ENCODE data around the gene SH3BGR.

Gene SH3BGR

GRCh38 chr21:39489380-39489924 lies 37.7 kb downstream of the SH3BGR start:
- Histone ChIP-seq H3K4me3 (IDR thresholded peaks at IDR 0.05; ENCODE audit: insufficient read depth, low read depth, low read length) (no peak overlapping the region), H3K9ac (no peak overlapping the region), H3K27ac (no peak overlapping the region), H3K79me2 (ENCODE audit: insufficient read depth, low read depth) (no peaks in the 10 kb centered on the region), H4K20me1 (ENCODE audit: insufficient read depth) (no peaks in the 10 kb centered on the region), H3K36me3 (ENCODE audit: insufficient read depth) (no peaks in the 10 kb centered on the region), H3K4me1 (ENCODE audit: low read depth, poor library complexity, severe bottlenecking) (no peaks in the 10 kb centered on the region), H2AFZ (ENCODE audit: low read depth) (no peak overlapping the region), H3K4me2 (no peak overlapping the region), H3K27me3 (ENCODE audit: insufficient read depth, low read depth) (no peaks in the 10 kb centered on the region)
- no peak for TF ChIP-seq CTCF (conservative IDR thresholded peaks at IDR 0.05; ENCODE audit: low read depth, low read length)

- Histone ChIP-seq H3K27ac (no peak overlapping the region), H3K9ac (no peak overlapping the region), H3K4me1 (ENCODE audit: low read depth, poor library complexity, severe bottlenecking) (no peaks in the 10 kb centered on the region), H3K4me3 (IDR thresholded peaks at IDR 0.05; ENCODE audit: insufficient read depth, low read depth, low read length) (no peak overlapping the region), H3K27me3 (ENCODE audit: insufficient read depth, low read depth) (no peaks in the 10 kb centered on the region), H3K79me2 (ENCODE audit: insufficient read depth, low read depth) (no peaks in the 10 kb centered on the region), H2AFZ (ENCODE audit: low read depth) (no peak overlapping the region), H4K20me1 (ENCODE audit: insufficient read depth) (no peaks in the 10 kb centered on the region), H3K36me3 (ENCODE audit: insufficient read depth) (peaks cover 7% of the 10 kb centered on the region; the same call in 1 of the 2 replicates), H3K4me2 (no peak overlapping the region)
- TF ChIP-seq CTCF (conservative IDR thresholded peaks at IDR 0.05; ENCODE audit: low read depth, low read length): no peak
These were observed 47.4 kb downstream of the SH3BGR start for GRCh38 chr21:39499156-39499555.

- Histone ChIP-seq H3K36me3 (ENCODE audit: insufficient read depth) (no peaks in the 10 kb centered on the region), H3K4me1 (ENCODE audit: low read depth, poor library complexity, severe bottlenecking) (no peaks in the 10 kb centered on the region), H3K79me2 (ENCODE audit: insufficient read depth, low read depth) (no peaks in the 10 kb centered on the region), H3K4me3 (IDR thresholded peaks at IDR 0.05; ENCODE audit: insufficient read depth, low read depth, low read length) (no peak overlapping the region), H4K20me1 (ENCODE audit: insufficient read depth) (no peaks in the 10 kb centered on the region), H3K9ac (no peak overlapping the region), H3K27me3 (ENCODE audit: insufficient read depth, low read depth) (no peaks in the 10 kb centered on the region), H2AFZ (ENCODE audit: low read depth) (no peak overlapping the region), H3K4me2 (no peak overlapping the region), H3K27ac (no peak overlapping the region)
- no peak for TF ChIP-seq CTCF (conservative IDR thresholded peaks at IDR 0.05; ENCODE audit: low read depth, low read length)
These were observed 50.9 kb downstream of the SH3BGR start for GRCh38 chr21:39502631-39503030.

- TF ChIP-seq CTCF (conservative IDR thresholded peaks at IDR 0.05; ENCODE audit: low read depth, low read length): no peak
- Histone ChIP-seq H3K4me3 (IDR thresholded peaks at IDR 0.05; ENCODE audit: insufficient read depth, low read depth, low read length) (no peak overlapping the region), H3K27me3 (ENCODE audit: insufficient read depth, low read depth) (no peaks in the 10 kb centered on the region), H3K36me3 (ENCODE audit: insufficient read depth) (no peaks in the 10 kb centered on the region), H3K27ac (no peak overlapping the region), H3K4me2 (no peak overlapping the region), H3K9ac (no peak overlapping the region), H2AFZ (ENCODE audit: low read depth) (no peak overlapping the region), H4K20me1 (ENCODE audit: insufficient read depth) (no peaks in the 10 kb centered on the region), H3K4me1 (ENCODE audit: low read depth, poor library complexity, severe bottlenecking) (no peaks in the 10 kb centered on the region), H3K79me2 (ENCODE audit: insufficient read depth, low read depth) (no peaks in the 10 kb centered on the region)
These were observed 51.5 kb downstream of the SH3BGR start for GRCh38 chr21:39503123-39503762.

Measured in KMS-11 (cell line).